GM23248 (cell line): ENCODE results near the gene BCL2A1. TPM values are rescaled to one million over a fixed set of nuclear protein-coding genes. Genes with fewer than 3 reads are reported as not detected.
A peak's percentile ranks its signal among the peaks of the same experiment; 100 is the strongest.

Experiments
- DNase-seq: peaks from one replicate; pipeline ENCODE4 v3.0.0-alpha.2; 2015
- H2AFZ ChIP-seq: fragments of 200-600 bp; sonication (generic); 2 replicates; pipeline ENCODE4 v1.6.1; 2016; ENCODE audit warnings: antibody characterized with exemption
- H3F3A ChIP-seq: fragments of 200-600 bp; sonication (generic); 2 replicates; pipeline ENCODE4 v1.6.1; 2016; ENCODE audit warnings: mild to moderate bottlenecking, antibody characterized with exemption, mixed run types; ENCODE audit not compliant: insufficient read depth
- H3K27ac ChIP-seq: fragments of 200-600 bp; sonication (generic); 2 replicates; pipeline ENCODE4 v1.5.1; 2016; ENCODE audit warnings: mild to moderate bottlenecking
- H3K27me3 ChIP-seq: fragments of 200-600 bp; sonication (generic); replicated peaks from 2 replicates; pipeline ENCODE4 v1.6.1; 2016; ENCODE audit warnings: mild to moderate bottlenecking; ENCODE audit not compliant: insufficient read depth
- H3K36me3 ChIP-seq: fragments of 200-600 bp; sonication (generic); 2 replicates; pipeline ENCODE4 v1.6.1; 2016; ENCODE audit warnings: low read depth, mild to moderate bottlenecking
- H3K4me1 ChIP-seq: fragments of 200-600 bp; sonication (generic); 2 replicates; pipeline ENCODE4 v1.6.1; 2016; ENCODE audit warnings: mild to moderate bottlenecking; ENCODE audit not compliant: insufficient read depth
- H3K4me2 ChIP-seq: fragments of 200-600 bp; sonication (generic); one replicate; pipeline ENCODE4 v1.6.1; 2016; ENCODE audit warnings: mild to moderate bottlenecking; ENCODE audit not compliant: unreplicated experiment
- H3K4me3 ChIP-seq: fragments of 200-600 bp; sonication (generic); 2 replicates; pipeline ENCODE4 v1.5.1; 2016; ENCODE audit warnings: mild to moderate bottlenecking
- H3K79me2 ChIP-seq: fragments of 200-600 bp; sonication (generic); 2 replicates; pipeline ENCODE4 v1.6.1; 2016; ENCODE audit warnings: mild to moderate bottlenecking; ENCODE audit not compliant: insufficient read depth
- H3K9ac ChIP-seq: fragments of 200-600 bp; sonication (generic); 2 replicates; pipeline ENCODE4 v1.6.1; 2016; ENCODE audit warnings: mild to moderate bottlenecking
- H3K9me2 ChIP-seq: fragments of 200-600 bp; sonication (generic); 2 replicates; pipeline ENCODE4 v1.6.1; 2016; ENCODE audit warnings: mixed run types, mild to moderate bottlenecking, moderate library complexity; ENCODE audit not compliant: insufficient read depth
- H3K9me3 ChIP-seq: fragments of 200-600 bp; sonication (generic); one replicate; pipeline ENCODE4 v1.6.1; 2017; ENCODE audit warnings: low read depth
- H4K20me1 ChIP-seq: fragments of 200-600 bp; sonication (generic); 2 replicates; pipeline ENCODE4 v1.6.0; 2016; ENCODE audit not compliant: insufficient read depth
- EZH2 ChIP-seq: fragments of 200-600 bp; sonication (generic); IDR thresholded peaks from 2 replicates; pipeline ENCODE4 v1.6.1; 2018; ENCODE audit warnings: antibody characterized with exemption, mild to moderate bottlenecking; ENCODE audit not compliant: insufficient read depth, poor library complexity, severe bottlenecking
- EZH2phosphoT487 ChIP-seq: fragments of 200-600 bp; sonication (generic); IDR thresholded peaks from 2 replicates; pipeline ENCODE4 v1.6.1; 2018; ENCODE audit warnings: antibody characterized with exemption, moderate library complexity, mild to moderate bottlenecking, low read depth; ENCODE audit not compliant: insufficient read depth
- WGBS, 2 experiments: methylation state at CpG; one replicate each; pipeline ENCODE4 v1.1.6; 2015 to 2017; ENCODE audit warnings: low lambda C conversion rate in 2 of 2, low coverage in 1 of 2; ENCODE audit errors: missing lambda C conversion rate in 2 of 2; 5-methylcytosine and 5-hydroxymethylcytosine counted together
- in situ Hi-C: fragments of 300-500 bp; cut with MboI; formaldehyde crosslinking; loops from 2 replicates; pipeline ENCODE4 v1.15.0; 2020
- polyA plus RNA-seq: library from polyadenylated mRNA; unstranded; fragments of >200 nt; fragmentation: Nextera tagmentation; extraction: Ambion mirVana; gene quantifications from 2 replicates; pipeline ENCODE4 v1.2.1, GENCODE V29; 2016
- total RNA-seq: library from RNA; depleted of rRNA; stranded (reverse); fragments of >200 nt; shearing (Covaris generic); gene quantifications from 2 replicates; pipeline ENCODE4 v1.2.3, GENCODE V29; 2014

Gene BCL2A1
- total and polyA plus RNA-seq, 2 experiments from 2014 or later = 1.0 TPM; not detected in 1

- Histone ChIP-seq H3K9me2 (no peaks in the 10 kb centered on the region), H3K9ac (no peak overlapping the region), H3K27ac (no peak overlapping the region), H3K9me3 (no peaks in the 10 kb centered on the region), H3K79me2 (no peaks in the 10 kb centered on the region), H3K4me2 (no peak overlapping the region), H3F3A (peaks cover 18% of the 10 kb centered on the region), H3K4me1 (peaks cover 7% of the 10 kb centered on the region), H3K36me3 (no peaks in the 10 kb centered on the region), H3K27me3 (no peaks in the 10 kb centered on the region), H2AFZ (no peak overlapping the region), H3K4me3 (no peak overlapping the region), H4K20me1 (no peaks in the 10 kb centered on the region)
- WGBS, 2 experiments = 87 to 92% methylated on average over 3 of the region's 3 CpGs
- DNase-seq = no peak
- in situ Hi-C loops = no loop called here
- TF ChIP-seq EZH2 (no peak), EZH2phosphoT487 (no peak)
Observed at GRCh38 chr15:79972863-79973262, 1.9 kb upstream of the BCL2A1 start.

DNA sequence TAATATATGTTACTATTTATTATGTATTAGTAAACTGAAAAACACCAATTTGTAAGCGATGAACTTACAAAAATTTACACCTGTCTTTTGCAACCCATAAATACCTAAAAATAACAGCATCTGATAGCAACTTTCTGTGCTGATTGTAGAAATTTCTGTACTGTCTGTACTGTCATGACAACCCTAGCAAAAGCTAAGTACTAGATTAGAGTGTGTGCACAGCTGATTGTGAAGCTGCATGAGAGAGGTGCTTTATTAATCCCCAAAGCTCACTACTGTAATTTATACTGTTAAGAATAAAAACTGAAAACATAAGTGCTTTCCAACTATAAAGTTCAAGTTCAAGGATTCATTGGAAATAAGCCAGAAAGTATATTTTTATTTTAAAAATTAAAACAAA lies 815 bp downstream of the BCL2A1 start:
- in situ Hi-C loops = no loop called here
- no peak overlapping the region for H3K4me3 ChIP-seq
- H3K9me3 ChIP-seq = no peaks in the 10 kb centered on the region
- peaks cover 7% of the 10 kb centered on the region for H3K4me1 ChIP-seq
- no peaks in the 10 kb centered on the region for H3K27me3 ChIP-seq
- H3K4me2 ChIP-seq = no peak overlapping the region
- WGBS, 2 experiments = 94 to 100% methylated on average over 1 of the region's 1 CpG
- H3F3A ChIP-seq = peaks cover 18% of the 10 kb centered on the region
- no peaks in the 10 kb centered on the region for H3K79me2 ChIP-seq
- no peak overlapping the region for H3K27ac ChIP-seq
- no peak overlapping the region for H2AFZ ChIP-seq
- H4K20me1 ChIP-seq = no peaks in the 10 kb centered on the region
- no peak for TF ChIP-seq EZH2phosphoT487
- no peak for TF ChIP-seq EZH2
- H3K36me3 ChIP-seq = no peaks in the 10 kb centered on the region
- no peaks in the 10 kb centered on the region for H3K9me2 ChIP-seq
- H3K9ac ChIP-seq = no peak overlapping the region
- DNase-seq = no peak

DNA sequence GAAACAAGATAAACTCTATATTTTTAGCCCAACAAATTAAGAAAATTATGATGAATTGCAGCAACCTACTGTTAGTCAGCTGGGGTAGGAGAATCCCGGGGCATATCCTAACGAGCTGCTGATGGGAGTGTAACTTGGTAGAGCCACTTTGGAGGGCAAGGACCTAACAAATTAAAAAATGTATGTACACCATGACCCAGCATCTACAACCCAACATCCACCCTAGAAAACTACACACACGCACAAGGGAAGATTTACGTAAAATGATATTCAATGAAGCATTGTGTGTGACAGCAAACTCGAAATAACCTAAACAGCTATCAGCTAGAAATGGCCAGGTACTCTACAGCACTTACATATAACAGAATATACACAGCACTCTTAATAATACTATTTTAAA lies 1.9 kb downstream of the BCL2A1 start:
- no peak for TF ChIP-seq EZH2phosphoT487
- no peak for TF ChIP-seq EZH2
- H3K27me3 ChIP-seq = no peaks in the 10 kb centered on the region
- no peaks in the 10 kb centered on the region for H3K36me3 ChIP-seq
- no peak overlapping the region for H2AFZ ChIP-seq
- H4K20me1 ChIP-seq = no peaks in the 10 kb centered on the region
- no peak overlapping the region for H3K4me2 ChIP-seq
- no peak overlapping the region for H3K9ac ChIP-seq
- no peak for DNase-seq
- H3F3A ChIP-seq = peaks cover 18% of the 10 kb centered on the region
- WGBS, 2 experiments = 85 to 86% methylated on average over 5 of the region's 5 CpGs
- in situ Hi-C loops = no loop called here
- H3K9me3 ChIP-seq = no peaks in the 10 kb centered on the region
- no peak overlapping the region for H3K27ac ChIP-seq
- peaks cover 7% of the 10 kb centered on the region for H3K4me1 ChIP-seq
- H3K79me2 ChIP-seq = no peaks in the 10 kb centered on the region
- H3K4me3 ChIP-seq = no peak overlapping the region
- H3K9me2 ChIP-seq = no peaks in the 10 kb centered on the region

DNA sequence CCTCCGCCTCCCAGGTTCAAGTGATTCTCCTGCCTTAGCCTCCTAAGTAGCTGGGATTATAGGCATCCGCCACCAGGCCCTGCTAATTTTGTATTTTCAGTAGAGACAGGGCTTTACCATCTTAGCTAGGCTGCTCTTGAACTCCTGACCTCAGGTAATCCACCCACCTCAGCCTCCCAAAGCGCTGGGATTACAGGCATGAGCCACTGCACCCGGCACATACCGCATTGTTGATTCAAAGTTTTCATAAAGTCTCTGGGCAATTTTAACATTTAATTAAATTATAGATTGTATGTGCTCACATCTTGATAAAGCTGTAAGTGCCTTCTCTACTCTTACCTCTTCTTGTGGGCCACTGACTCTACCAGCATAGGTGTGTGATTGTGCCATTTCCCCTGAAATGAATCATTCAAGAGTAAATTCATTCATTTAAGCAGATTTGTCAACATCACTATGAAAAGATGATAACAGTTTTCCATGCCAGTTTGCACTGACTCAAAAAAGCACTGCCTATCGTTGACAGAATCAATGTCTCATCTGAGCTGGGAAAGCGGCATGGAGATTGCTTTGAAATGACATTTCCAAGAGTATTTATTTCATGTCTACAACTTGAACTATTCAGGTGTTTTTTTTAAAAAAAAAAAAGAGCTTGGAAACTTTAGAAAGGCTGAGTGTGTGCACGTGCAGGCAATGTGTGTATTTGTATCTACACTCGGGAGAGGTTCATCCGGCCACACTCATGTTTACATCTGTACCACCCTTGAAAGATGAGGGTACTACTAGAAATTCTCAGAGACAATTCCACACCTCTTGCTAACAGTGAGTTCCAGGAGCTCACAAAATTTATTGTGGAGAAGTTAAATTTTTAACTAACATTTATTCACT lies 3.5 kb downstream of the BCL2A1 start:
- no peak for TF ChIP-seq EZH2phosphoT487
- TF ChIP-seq EZH2 = no peak
- no peak overlapping the region for H3K4me3 ChIP-seq
- H3K4me1 ChIP-seq = peaks cover 7% of the 10 kb centered on the region
- H3F3A ChIP-seq = peaks cover 18% of the 10 kb centered on the region
- 0 out of 2 replicates have a peak overlapping the region, but pooled peaks have one; percentile 37 for H2AFZ ChIP-seq
- WGBS, 2 experiments = 95 to 96% methylated on average over 9 to 10 of the region's 10 CpGs
- H3K9me2 ChIP-seq = no peaks in the 10 kb centered on the region
- H3K27me3 ChIP-seq = no peaks in the 10 kb centered on the region
- H3K27ac ChIP-seq = no peak overlapping the region
- no peak for DNase-seq
- H3K4me2 ChIP-seq = no peak overlapping the region
- H3K79me2 ChIP-seq = no peaks in the 10 kb centered on the region
- no peaks in the 10 kb centered on the region for H3K9me3 ChIP-seq
- in situ Hi-C loops = no loop called here
- H4K20me1 ChIP-seq = no peaks in the 10 kb centered on the region
- H3K9ac ChIP-seq = no peak overlapping the region
- H3K36me3 ChIP-seq = no peaks in the 10 kb centered on the region
